Loucy (cell line): ENCODE measurements around the gene ANKRD23.

Experiments used
- H2AFZ ChIP-seq: fragments of 200-600 bp; sonication (generic); 2 replicates; pipeline ENCODE4 v1.6.0; 2016; ENCODE audit warnings: antibody characterized with exemption, mild to moderate bottlenecking, low read length, moderate library complexity
- H3F3A ChIP-seq: fragments of 200-600 bp; 2 replicates; pipeline ENCODE4 v1.6.0; 2016; ENCODE audit warnings: antibody characterized with exemption, low read depth, mild to moderate bottlenecking
- H3K27me3 ChIP-seq: fragments of 200-600 bp; sonication (generic); 2 replicates; pipeline ENCODE4 v1.6.1; 2014; ENCODE audit warnings: low read length, mild to moderate bottlenecking; ENCODE audit not compliant: insufficient read depth, poor library complexity, severe bottlenecking
- H3K36me3 ChIP-seq: fragments of 200-600 bp; sonication (generic); 2 replicates; pipeline ENCODE4 v1.6.1; 2016; ENCODE audit warnings: low read length; ENCODE audit not compliant: insufficient read depth
- H3K4me1 ChIP-seq: fragments of 200-600 bp; sonication (generic); 2 replicates; pipeline ENCODE4 v1.5.1; 2014; ENCODE audit warnings: low read length, mild to moderate bottlenecking; ENCODE audit not compliant: insufficient read depth, poor library complexity, severe bottlenecking
- H3K4me2 ChIP-seq: fragments of 200-600 bp; sonication (generic); 2 replicates; pipeline ENCODE4 v1.6.0; 2014; ENCODE audit warnings: antibody characterized with exemption, low read length, low read depth, mild to moderate bottlenecking; ENCODE audit not compliant: poor library complexity, severe bottlenecking
- H3K4me3 ChIP-seq: fragments of 200-600 bp; sonication (generic); 2 replicates; pipeline ENCODE4 v1.5.1; 2014; ENCODE audit warnings: low read length, mild to moderate bottlenecking, mixed read lengths; ENCODE audit not compliant: poor library complexity, severe bottlenecking
- H3K79me2 ChIP-seq: fragments of 200-600 bp; sonication (generic); 2 replicates; pipeline ENCODE4 v1.6.1; 2014; ENCODE audit warnings: low read length; ENCODE audit not compliant: insufficient read depth
- H3K9ac ChIP-seq: fragments of 200-600 bp; sonication (generic); 2 replicates; pipeline ENCODE4 v1.6.0; 2014; ENCODE audit warnings: mild to moderate bottlenecking, low read depth, low read length, moderate library complexity; ENCODE audit not compliant: poor library complexity, severe bottlenecking
- H3K9me2 ChIP-seq: fragments of 200-600 bp; sonication (generic); replicated peaks from 2 replicates; pipeline ENCODE4 v1.6.1; 2016; ENCODE audit warnings: low read depth, low read length, mixed read lengths
- H3K9me3 ChIP-seq: fragments of 200-600 bp; sonication (generic); 2 replicates; pipeline ENCODE4 v1.6.1; 2014; ENCODE audit warnings: mild to moderate bottlenecking, antibody characterized with exemption, low read length, low read depth; ENCODE audit not compliant: insufficient read depth
- H4K20me1 ChIP-seq: fragments of 200-600 bp; sonication (generic); 2 replicates; pipeline ENCODE4 v1.6.0; 2014; ENCODE audit warnings: antibody characterized with exemption, low read length, mild to moderate bottlenecking; ENCODE audit not compliant: insufficient read depth, poor library complexity, severe bottlenecking
- EZH2phosphoT487 ChIP-seq: fragments of 200-600 bp; IDR thresholded peaks from 2 replicates; pipeline ENCODE4 v1.6.1; 2018; ENCODE audit warnings: antibody characterized with exemption, mild to moderate bottlenecking, moderate library complexity, borderline replicate concordance
- TF ChIP-seq, protein P1 (sequence below): fragments of 200-600 bp; sonication (generic); conservative IDR thresholded peaks from 2 replicates; pipeline ENCODE4 v1.5.1; 2014; ENCODE audit warnings: mild to moderate bottlenecking, antibody characterized with exemption, low read length

ANKRD23 gene

DNA sequence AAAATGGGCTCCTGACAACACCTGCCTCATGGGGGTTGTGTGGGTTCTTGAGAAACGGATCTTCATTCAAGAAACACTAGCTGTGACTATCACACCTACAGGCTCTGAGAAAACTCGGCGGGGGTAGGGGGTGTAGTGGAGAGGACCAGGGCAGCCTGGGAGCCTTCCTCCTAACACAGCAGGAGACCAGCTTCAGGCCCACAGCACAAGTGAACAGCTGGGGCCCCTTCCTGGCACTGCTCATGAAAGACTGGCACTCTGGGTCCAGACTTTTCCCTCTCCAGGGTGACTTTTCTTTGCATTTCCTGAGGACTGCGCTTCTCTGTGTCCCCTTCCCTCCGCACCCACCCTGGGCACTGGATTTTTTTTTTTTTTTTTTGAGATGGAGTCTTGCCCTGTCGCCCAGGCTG lies 33.2 kb upstream of the ANKRD23 start:
- Histone ChIP-seq H2AFZ (no peak overlapping the region), H3K36me3 (no peaks in the 10 kb centered on the region), H3K9me3 (no peaks in the 10 kb centered on the region), H3K4me2 (peak overlapping the region; percentile 6), H3K4me3 (no peak overlapping the region), H3K4me1 (peaks cover 17% of the 10 kb centered on the region), H3K9ac (no peak overlapping the region), H3K9me2 (no peaks in the 10 kb centered on the region), H3F3A (no peaks in the 10 kb centered on the region; the same call in 1 of the 2 replicates), H4K20me1 (no peaks in the 10 kb centered on the region), H3K79me2 (no peaks in the 10 kb centered on the region), H3K27me3 (no peaks in the 10 kb centered on the region)
- TF ChIP-seq EZH2phosphoT487: no peak
- TF ChIP-seq, protein P1, sequence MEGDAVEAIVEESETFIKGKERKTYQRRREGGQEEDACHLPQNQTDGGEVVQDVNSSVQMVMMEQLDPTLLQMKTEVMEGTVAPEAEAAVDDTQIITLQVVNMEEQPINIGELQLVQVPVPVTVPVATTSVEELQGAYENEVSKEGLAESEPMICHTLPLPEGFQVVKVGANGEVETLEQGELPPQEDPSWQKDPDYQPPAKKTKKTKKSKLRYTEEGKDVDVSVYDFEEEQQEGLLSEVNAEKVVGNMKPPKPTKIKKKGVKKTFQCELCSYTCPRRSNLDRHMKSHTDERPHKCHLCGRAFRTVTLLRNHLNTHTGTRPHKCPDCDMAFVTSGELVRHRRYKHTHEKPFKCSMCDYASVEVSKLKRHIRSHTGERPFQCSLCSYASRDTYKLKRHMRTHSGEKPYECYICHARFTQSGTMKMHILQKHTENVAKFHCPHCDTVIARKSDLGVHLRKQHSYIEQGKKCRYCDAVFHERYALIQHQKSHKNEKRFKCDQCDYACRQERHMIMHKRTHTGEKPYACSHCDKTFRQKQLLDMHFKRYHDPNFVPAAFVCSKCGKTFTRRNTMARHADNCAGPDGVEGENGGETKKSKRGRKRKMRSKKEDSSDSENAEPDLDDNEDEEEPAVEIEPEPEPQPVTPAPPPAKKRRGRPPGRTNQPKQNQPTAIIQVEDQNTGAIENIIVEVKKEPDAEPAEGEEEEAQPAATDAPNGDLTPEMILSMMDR: no peak

DNA sequence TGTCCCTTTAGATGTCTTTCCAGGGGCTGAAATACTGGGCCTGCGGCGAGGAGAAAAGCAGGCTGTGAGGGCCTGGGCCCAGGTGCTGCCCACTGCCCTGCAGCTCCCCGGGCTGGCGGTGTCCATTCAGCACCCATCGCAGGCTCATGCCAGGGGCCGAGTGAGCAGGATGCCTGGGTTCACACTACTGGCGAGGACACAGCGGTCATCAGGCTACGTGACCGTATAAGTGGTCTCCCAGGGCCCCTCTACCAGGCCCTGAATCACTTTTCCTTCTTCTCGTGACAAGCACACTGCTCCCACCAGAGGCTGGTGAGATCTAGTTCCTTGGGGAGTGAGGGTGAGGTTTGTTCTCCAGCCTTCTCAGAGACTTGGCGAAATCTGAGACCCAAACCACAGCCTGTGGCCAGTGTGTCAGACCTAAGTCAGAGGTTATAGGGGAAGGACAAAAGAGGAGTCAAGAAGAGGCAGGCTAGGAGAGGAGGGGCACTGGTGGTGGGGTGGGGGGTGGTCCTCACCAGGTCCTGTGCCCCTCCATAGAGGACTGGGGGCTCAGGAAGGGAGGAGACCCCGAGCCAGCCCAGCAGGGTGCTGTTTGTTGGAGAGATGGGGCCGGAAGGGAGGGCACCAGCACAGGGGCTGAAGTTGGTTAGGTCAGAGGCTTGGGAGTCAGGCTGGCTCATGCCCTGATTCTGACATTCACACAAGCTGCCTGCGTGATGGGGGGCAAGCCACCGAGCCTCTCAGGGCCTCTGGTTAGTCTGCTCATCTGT lies 32.6 kb upstream of the ANKRD23 start:
- Histone ChIP-seq H3K36me3 (no peaks in the 10 kb centered on the region), H3K4me3 (no peak overlapping the region), H3K27me3 (no peaks in the 10 kb centered on the region), H3K79me2 (no peaks in the 10 kb centered on the region), H3K9me2 (no peaks in the 10 kb centered on the region), H3K4me2 (peak overlapping the region; percentile 6), H3K9ac (no peak overlapping the region), H4K20me1 (no peaks in the 10 kb centered on the region), H3K4me1 (peaks cover 17% of the 10 kb centered on the region), H3K9me3 (no peaks in the 10 kb centered on the region), H2AFZ (no peak overlapping the region), H3F3A (no peaks in the 10 kb centered on the region; the same call in 1 of the 2 replicates)
- TF ChIP-seq, protein P1: no peak
- TF ChIP-seq EZH2phosphoT487: no peak

DNA sequence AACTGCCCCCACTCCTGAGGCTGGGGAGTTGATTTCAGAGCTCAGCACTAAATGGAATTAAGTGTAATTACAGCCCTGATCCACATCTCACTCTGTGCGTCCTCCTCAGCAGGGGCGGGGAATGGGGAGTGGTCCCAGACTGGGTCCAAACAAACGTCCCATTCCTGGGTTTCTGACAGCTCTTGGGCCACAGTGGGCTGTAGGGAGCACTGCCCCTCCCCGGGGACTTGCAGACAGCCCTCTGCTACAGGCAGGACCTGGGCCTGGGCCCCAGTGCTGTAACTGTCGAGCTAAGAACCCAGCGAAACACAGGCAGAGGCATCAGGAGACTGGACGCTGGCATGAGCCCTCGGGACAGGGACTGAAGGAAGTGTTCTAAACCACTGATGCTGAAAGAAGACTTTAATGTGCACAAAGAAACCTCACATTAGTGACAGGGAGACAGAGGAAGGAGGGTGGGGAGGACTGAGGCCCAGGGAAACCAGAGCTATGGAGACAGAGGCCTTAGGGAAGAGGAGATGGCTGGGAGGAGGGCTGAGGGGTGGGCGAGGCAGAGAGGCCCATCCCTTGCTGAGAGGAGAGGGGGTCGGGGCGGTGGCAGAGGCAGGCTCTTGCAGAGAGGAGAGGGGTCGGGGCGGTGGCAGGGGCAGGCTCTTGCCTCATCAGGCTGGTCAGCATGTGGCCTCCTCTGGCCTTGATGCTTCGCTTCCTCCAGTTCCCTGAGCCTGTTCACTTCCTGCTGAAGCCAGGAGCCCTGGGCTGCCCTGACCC lies 31.9 kb upstream of the ANKRD23 start:
- H3K4me1 ChIP-seq: peaks cover 19% of the 10 kb centered on the region
- no peak overlapping the region for H3K9ac ChIP-seq
- H3K4me3 ChIP-seq: no peak overlapping the region
- no peaks in the 10 kb centered on the region for H3K9me3 ChIP-seq
- TF ChIP-seq, protein P1: no peak
- no peak for TF ChIP-seq EZH2phosphoT487
- H3K9me2 ChIP-seq: no peaks in the 10 kb centered on the region
- no peaks in the 10 kb centered on the region for H3K79me2 ChIP-seq
- H3F3A ChIP-seq: peaks cover 4% of the 10 kb centered on the region
- no peaks in the 10 kb centered on the region for H3K27me3 ChIP-seq
- no peaks in the 10 kb centered on the region for H4K20me1 ChIP-seq
- H2AFZ ChIP-seq: no peak overlapping the region
- H3K4me2 ChIP-seq: no peak overlapping the region
- H3K36me3 ChIP-seq: no peaks in the 10 kb centered on the region
